H9 (cell line): Measurements from ENCODE around the gene ABCC4. TPM values are rescaled to one million over a fixed set of nuclear protein-coding genes. Genes with fewer than 3 reads are reported as not detected.

Experiments
- DNase-seq: peaks from one replicate; pipeline ENCODE4 v3.0.0-alpha.2; 2017
- H2AFZ ChIP-seq: one replicate; pipeline ENCODE4 v1.6.1; 2013; ENCODE audit warnings: mild to moderate bottlenecking, low read length, control low read depth, moderate library complexity
- H2AK5ac ChIP-seq: 2 replicates; pipeline ENCODE4 v1.6.1; 2013; ENCODE audit warnings: low read length, control low read depth, mixed read lengths; ENCODE audit not compliant: insufficient read length
- H2BK120ac ChIP-seq: one replicate; pipeline ENCODE4 v1.6.1; 2013; ENCODE audit warnings: low read depth, mild to moderate bottlenecking, low read length, control low read depth, inconsistent platforms; ENCODE audit not compliant: poor library complexity, severe bottlenecking
- H2BK12ac ChIP-seq: 2 replicates; pipeline ENCODE4 v1.6.1; 2013; ENCODE audit warnings: low read length, control low read depth, mixed read lengths, low read depth; ENCODE audit not compliant: insufficient read length
- H2BK15ac ChIP-seq: 2 replicates; pipeline ENCODE4 v1.6.1; 2013; ENCODE audit warnings: low read depth, low read length, control low read depth
- H2BK20ac ChIP-seq: one replicate; pipeline ENCODE4 v1.6.1; 2013; ENCODE audit warnings: low read depth, mild to moderate bottlenecking, low read length, control low read depth, inconsistent platforms; ENCODE audit not compliant: poor library complexity, severe bottlenecking
- H2BK5ac ChIP-seq: 2 replicates; pipeline ENCODE4 v1.6.1; 2013; ENCODE audit warnings: low read length, control low read depth, mixed read lengths; ENCODE audit not compliant: insufficient read length
- H3K14ac ChIP-seq: 2 replicates; pipeline ENCODE4 v1.6.1; 2013; ENCODE audit warnings: low read length, control low read depth; ENCODE audit not compliant: insufficient read depth
- H3K18ac ChIP-seq: 2 replicates; pipeline ENCODE4 v1.6.1; 2013; ENCODE audit warnings: low read depth, mild to moderate bottlenecking, mixed read lengths, low read length, control low read depth; ENCODE audit not compliant: insufficient read length
- H3K23ac ChIP-seq: 2 replicates; pipeline ENCODE4 v1.6.1; 2013; ENCODE audit warnings: low read length, control low read depth, mixed read lengths, low read depth; ENCODE audit not compliant: insufficient read length
- H3K23me2 ChIP-seq: 2 replicates; pipeline ENCODE4 v1.6.1; 2013; ENCODE audit warnings: low read depth, mild to moderate bottlenecking, mixed read lengths, low read length, control low read depth; ENCODE audit not compliant: insufficient read length, poor library complexity, severe bottlenecking
- H3K27ac ChIP-seq: 2 replicates; pipeline ENCODE4 v1.5.1; 2013; ENCODE audit warnings: low read length, control low read depth, mixed read lengths, low read depth; ENCODE audit not compliant: insufficient read length
- H3K27me3 ChIP-seq: 2 replicates; pipeline ENCODE4 v1.6.1; 2013; ENCODE audit warnings: low read length, control low read depth, inconsistent platforms; ENCODE audit not compliant: insufficient read depth
- H3K4ac ChIP-seq: 2 replicates; pipeline ENCODE4 v1.6.1; 2013; ENCODE audit warnings: low read depth, mild to moderate bottlenecking, control low read depth, inconsistent platforms, low read length, moderate library complexity
- H3K4me1 ChIP-seq: 2 replicates; pipeline ENCODE4 v1.6.1; 2013; ENCODE audit warnings: low read length, control low read depth, inconsistent platforms; ENCODE audit not compliant: insufficient read depth
- H3K4me2 ChIP-seq: 2 replicates; pipeline ENCODE4 v1.6.1; 2013; ENCODE audit warnings: low read length, control low read depth, mixed read lengths; ENCODE audit not compliant: insufficient read length, insufficient read depth
- H3K56ac ChIP-seq: 2 replicates; pipeline ENCODE4 v1.6.1; 2013; ENCODE audit warnings: low read depth, mild to moderate bottlenecking, mixed read lengths, low read length, control low read depth; ENCODE audit not compliant: insufficient read length
- H3K79me1 ChIP-seq: 2 replicates; pipeline ENCODE4 v1.6.1; 2013; ENCODE audit warnings: low read depth, mild to moderate bottlenecking, moderate library complexity, low read length, control low read depth, inconsistent platforms; ENCODE audit not compliant: insufficient read depth, poor library complexity, severe bottlenecking
- H3K79me2 ChIP-seq: 2 replicates; pipeline ENCODE4 v1.6.1; 2013; ENCODE audit warnings: low read length, control low read depth, inconsistent platforms; ENCODE audit not compliant: insufficient read depth
- H3K9ac ChIP-seq: 2 replicates; pipeline ENCODE4 v1.6.1; 2013; ENCODE audit warnings: low read length, control low read depth, mixed read lengths; ENCODE audit not compliant: insufficient read length; ENCODE audit errors: extremely low read depth
- H3K9me3 ChIP-seq: one replicate; pipeline ENCODE4 v1.6.1; 2013; ENCODE audit warnings: low read depth, low read length, inconsistent platforms; ENCODE audit not compliant: control insufficient read depth
- H3T11ph ChIP-seq: one replicate; pipeline ENCODE4 v1.6.1; 2013; ENCODE audit warnings: mild to moderate bottlenecking, low read length, control low read depth, inconsistent platforms
- H4K20me1 ChIP-seq: one replicate; pipeline ENCODE4 v1.6.1; 2013; ENCODE audit not compliant: control insufficient read depth, insufficient read length, insufficient read depth
- H4K5ac ChIP-seq: 2 replicates; pipeline ENCODE4 v1.6.1; 2013; ENCODE audit warnings: low read depth, mild to moderate bottlenecking, mixed read lengths, low read length, control low read depth; ENCODE audit not compliant: insufficient read length
- H4K8ac ChIP-seq: replicated peaks from 2 replicates; pipeline ENCODE4 v1.6.1; 2013; ENCODE audit warnings: low read length, control low read depth, mixed read lengths, low read depth; ENCODE audit not compliant: insufficient read length
- H4K91ac ChIP-seq: 2 replicates; pipeline ENCODE4 v1.6.1; 2013; ENCODE audit warnings: low read depth, mild to moderate bottlenecking, moderate library complexity, mixed read lengths, low read length, control low read depth; ENCODE audit not compliant: insufficient read length
- H3K27ac Mint-ChIP-seq, 3 experiments: 2 replicates in 2 of 3; 3 replicates in 1 of 3; pipeline ENCODE4 v1.8.0; 2020 to 2021; ENCODE audit warnings: mixed read lengths in 3 of 3, mild to moderate bottlenecking in 1 of 3, moderate library complexity in 1 of 3
- H3K27me3 Mint-ChIP-seq: 2 replicates; pipeline ENCODE4 v1.8.0; 2021; ENCODE audit warnings: low read depth, mild to moderate bottlenecking, moderate library complexity, mixed read lengths
- H3K36me3 Mint-ChIP-seq, 3 experiments: 2 replicates in 2 of 3; 3 replicates in 1 of 3; pipeline ENCODE4 v1.8.0; 2020 to 2021; ENCODE audit warnings: low read depth in 3 of 3, mixed read lengths in 3 of 3; ENCODE audit not compliant: insufficient read depth in 1 of 3
- H3K4me1 Mint-ChIP-seq, 2 experiments: 2 replicates each; pipeline ENCODE4 v1.8.0; 2020; ENCODE audit warnings: mixed read lengths in 2 of 2
- H3K4me3 Mint-ChIP-seq, 2 experiments: 2 replicates in 1 of 2; 3 replicates in 1 of 2; pipeline ENCODE4 v1.8.0; 2020 to 2021; ENCODE audit warnings: mild to moderate bottlenecking in 2 of 2, mixed read lengths in 2 of 2, moderate library complexity in 1 of 2
- H3K9me3 Mint-ChIP-seq, 2 experiments: 2 replicates in 1 of 2; 3 replicates in 1 of 2; pipeline ENCODE4 v1.8.0; 2020; ENCODE audit warnings: mild to moderate bottlenecking in 2 of 2, mixed read lengths in 2 of 2, moderate library complexity in 1 of 2
- CTCF ChIP-seq: fragments of 200-600 bp; sonication (generic); conservative IDR thresholded peaks from 3 replicates; pipeline ENCODE4 v1.8.0; 2021; ENCODE audit warnings: antibody characterized with exemption, mild to moderate bottlenecking
- whole genome bisulfite sequencing: extraction: QIAGEN DNeasy Blood & Tissue Kit; methylation state at CpG from one replicate; pipeline ENCODE4 v1.1.7; 2013; ENCODE audit warnings: missing lambda C conversion rate, low lambda C conversion rate, mixed read lengths; ENCODE audit not compliant: insufficient read length; ENCODE audit errors: extremely low coverage; 5-methylcytosine and 5-hydroxymethylcytosine counted together
- total RNA-seq: library from RNA; stranded (reverse); gene quantifications from 2 replicates; pipeline ENCODE4 v1.2.1, GENCODE V29; 2021

The ABCC4 gene
- total RNA-seq, 1 experiment from 2014 or later: 5.9 TPM

GRCh38 chr13:94987081-94987480, 314.2 kb downstream of the ABCC4 start:
- no peak overlapping the region for H3K4me2 ChIP-seq
- no CpG with 5 or more reads among the region's 5 CpGs for WGBS
- no peak overlapping the region for H3K27ac ChIP-seq
- no peak overlapping the region for H3K9ac ChIP-seq
- H3K18ac ChIP-seq: no peak overlapping the region
- H3K79me1 ChIP-seq: no peaks in the 10 kb centered on the region
- Mint-ChIP-seq H3K27ac (no peak overlapping the region), H3K4me1 (peaks cover 25 to 29% of the 10 kb centered on the region in 2 experiments), H3K9me3 (no peaks in the 10 kb centered on the region), H3K27me3 (peaks cover 3% of the 10 kb centered on the region; the same call in 1 of the 2 replicates), H3K36me3 (peaks cover 0 to 2% (median 0%) of the 10 kb centered on the region in 3 experiments; a peak in 1 of 7 replicates), H3K4me3 (no peak overlapping the region)
- no peak overlapping the region for H3K14ac ChIP-seq
- no peak overlapping the region for H2BK12ac ChIP-seq
- no peak for DNase-seq
- H3K79me2 ChIP-seq: no peaks in the 10 kb centered on the region
- H3K4me1 ChIP-seq: no peaks in the 10 kb centered on the region; the same call in 1 of the 2 replicates
- H3K56ac ChIP-seq: no peak overlapping the region
- H3K9me3 ChIP-seq: no peaks in the 10 kb centered on the region
- H4K5ac ChIP-seq: no peak overlapping the region
- no peaks in the 10 kb centered on the region for H3K27me3 ChIP-seq
- no peak overlapping the region for H3K23ac ChIP-seq
- H2BK5ac ChIP-seq: no peak overlapping the region
- no peaks in the 10 kb centered on the region for H4K20me1 ChIP-seq
- H2BK120ac ChIP-seq: no peak overlapping the region
- H4K8ac ChIP-seq: no peak overlapping the region
- H3K23me2 ChIP-seq: no peaks in the 10 kb centered on the region
- no peak for TF ChIP-seq CTCF
- H2AFZ ChIP-seq: no peak overlapping the region
- H3K4ac ChIP-seq: no peak overlapping the region
- no peak overlapping the region for H2BK20ac ChIP-seq
- no peak overlapping the region for H2AK5ac ChIP-seq
- no peak overlapping the region for H3T11ph ChIP-seq
- no peak overlapping the region for H2BK15ac ChIP-seq
- no peak overlapping the region for H4K91ac ChIP-seq
